Progenitor cell of endocrine pancreas (in vitro differentiated cells): ENCODE data around the gene MRPS7. TPM values are rescaled to one million over a fixed set of nuclear protein-coding genes. Genes with fewer than 3 reads are reported as not detected.

Experiments used
- DNase-seq: peaks from one replicate; pipeline ENCODE4 v3.0.0; 2021; ENCODE audit warnings: low spot score; ENCODE audit not compliant: unreplicated experiment
- H3K27ac Mint-ChIP-seq: 2 replicates; pipeline ENCODE4 v1.8.0; 2021; ENCODE audit warnings: mild to moderate bottlenecking, moderate library complexity, mixed read lengths
- H3K27me3 Mint-ChIP-seq: 2 replicates; pipeline ENCODE4 v1.8.0; 2021; ENCODE audit warnings: mixed read lengths
- H3K36me3 Mint-ChIP-seq: 2 replicates; pipeline ENCODE4 v1.8.0; 2022; ENCODE audit warnings: mixed read lengths; ENCODE audit not compliant: insufficient read depth
- H3K4me1 Mint-ChIP-seq: 2 replicates; pipeline ENCODE4 v1.8.0; 2021; ENCODE audit warnings: low read depth, mixed read lengths
- H3K4me3 Mint-ChIP-seq: 2 replicates; pipeline ENCODE4 v1.8.0; 2021; ENCODE audit warnings: low read depth, mild to moderate bottlenecking, moderate library complexity, mixed read lengths
- H3K9me3 Mint-ChIP-seq: 2 replicates; pipeline ENCODE4 v1.8.0; 2021; ENCODE audit warnings: low read depth, mixed read lengths
- total RNA-seq: library from RNA; stranded (reverse); gene quantifications from 2 replicates; pipeline ENCODE4 v1.2.1, GENCODE V29; 2021
- TF ChIP-seq, protein P1 (sequence below): fragments of 200-600 bp; sonication (generic); IDR thresholded peaks from one replicate; pipeline ENCODE4 v1.5.0; 2021; ENCODE audit warnings: antibody characterized with exemption, mild to moderate bottlenecking; ENCODE audit not compliant: unreplicated experiment

The MRPS7 gene
- total RNA-seq, 1 donor from 2014 or later = 59.2 TPM

DNA sequence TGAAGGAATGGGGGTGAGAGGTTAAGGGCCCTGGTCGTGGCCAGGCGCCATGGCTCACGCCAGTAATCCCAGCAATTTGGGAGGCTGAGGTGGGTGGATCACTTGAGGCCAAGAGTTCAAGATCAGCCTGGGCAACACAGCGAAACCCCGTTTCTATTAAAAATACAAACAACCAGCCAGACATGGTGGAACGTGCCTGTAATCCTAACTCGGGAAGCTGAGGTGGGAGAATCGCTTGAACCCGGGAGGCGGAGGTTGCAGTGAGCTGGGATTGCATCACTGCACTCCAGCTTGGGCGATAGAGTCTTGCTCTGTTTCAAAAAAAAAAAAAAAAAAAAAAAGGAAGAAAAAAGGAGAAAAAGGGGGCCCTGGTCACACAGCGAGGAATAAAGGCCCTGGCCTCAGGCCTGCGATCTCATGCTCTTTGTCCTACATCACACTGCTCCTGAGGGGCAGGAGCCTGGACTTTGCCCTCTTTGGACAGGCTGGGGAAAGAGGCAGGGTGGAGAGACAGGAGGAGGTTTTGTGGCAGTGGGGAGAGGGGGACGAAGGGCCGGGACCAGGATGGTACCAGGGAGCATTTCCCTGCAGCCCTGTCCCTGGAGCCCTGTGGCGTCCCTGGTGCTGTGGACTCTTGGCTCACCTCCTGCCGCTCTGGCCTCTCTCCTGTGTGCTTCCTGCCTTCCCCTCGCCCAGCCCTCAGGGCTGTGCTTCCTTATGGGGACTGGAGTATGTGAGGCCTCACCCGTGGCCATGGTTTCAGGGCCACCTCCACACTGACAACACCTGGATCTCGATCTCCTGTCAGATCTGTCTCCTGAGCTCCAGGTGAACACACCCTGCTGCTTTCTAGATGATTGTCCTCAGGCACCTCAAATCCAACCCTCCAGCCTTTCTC, 47.3 kb downstream of the MRPS7 start:
- Mint-ChIP-seq H3K36me3 (no peaks in the 10 kb centered on the region), H3K4me1 (peaks cover 25% of the 10 kb centered on the region), H3K27me3 (no peaks in the 10 kb centered on the region), H3K4me3 (peak overlapping the region; percentile 14), H3K27ac (peak overlapping the region; percentile 87), H3K9me3 (no peaks in the 10 kb centered on the region)
- TF ChIP-seq, protein P1, sequence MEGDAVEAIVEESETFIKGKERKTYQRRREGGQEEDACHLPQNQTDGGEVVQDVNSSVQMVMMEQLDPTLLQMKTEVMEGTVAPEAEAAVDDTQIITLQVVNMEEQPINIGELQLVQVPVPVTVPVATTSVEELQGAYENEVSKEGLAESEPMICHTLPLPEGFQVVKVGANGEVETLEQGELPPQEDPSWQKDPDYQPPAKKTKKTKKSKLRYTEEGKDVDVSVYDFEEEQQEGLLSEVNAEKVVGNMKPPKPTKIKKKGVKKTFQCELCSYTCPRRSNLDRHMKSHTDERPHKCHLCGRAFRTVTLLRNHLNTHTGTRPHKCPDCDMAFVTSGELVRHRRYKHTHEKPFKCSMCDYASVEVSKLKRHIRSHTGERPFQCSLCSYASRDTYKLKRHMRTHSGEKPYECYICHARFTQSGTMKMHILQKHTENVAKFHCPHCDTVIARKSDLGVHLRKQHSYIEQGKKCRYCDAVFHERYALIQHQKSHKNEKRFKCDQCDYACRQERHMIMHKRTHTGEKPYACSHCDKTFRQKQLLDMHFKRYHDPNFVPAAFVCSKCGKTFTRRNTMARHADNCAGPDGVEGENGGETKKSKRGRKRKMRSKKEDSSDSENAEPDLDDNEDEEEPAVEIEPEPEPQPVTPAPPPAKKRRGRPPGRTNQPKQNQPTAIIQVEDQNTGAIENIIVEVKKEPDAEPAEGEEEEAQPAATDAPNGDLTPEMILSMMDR = no peak
- DNase-seq = no peak

DNA sequence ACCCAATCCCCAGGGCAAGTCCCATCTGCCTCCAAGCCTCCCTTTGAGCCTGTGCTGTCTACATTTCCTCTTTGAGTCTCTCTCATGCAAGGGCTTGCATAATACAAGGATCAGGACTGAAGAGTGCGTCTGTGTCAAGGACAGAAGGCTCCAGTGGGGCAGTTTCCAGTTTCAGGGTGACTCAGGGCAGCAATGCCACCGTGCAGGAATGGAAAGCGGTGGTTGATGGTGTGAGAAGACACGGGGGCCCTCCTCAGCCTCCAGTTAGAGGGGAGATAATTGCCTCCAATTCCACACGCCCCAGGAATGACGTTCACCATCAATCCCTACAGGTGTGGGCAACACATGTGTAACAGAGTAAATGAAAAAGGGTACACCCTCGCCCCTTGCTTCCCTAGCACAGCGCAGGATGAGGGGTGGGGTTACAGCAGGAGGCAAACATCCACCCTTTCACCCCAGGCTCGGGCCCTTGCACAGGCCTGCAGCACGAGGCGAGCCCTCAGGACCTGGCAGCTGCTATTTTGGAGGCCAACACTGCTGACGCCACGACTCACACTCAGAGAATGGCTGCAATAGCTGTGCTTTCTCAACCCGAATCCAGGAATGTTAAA, 52.4 kb downstream of the MRPS7 start:
- H3K4me3 Mint-ChIP-seq = no peak overlapping the region
- DNase-seq = no peak
- H3K27ac Mint-ChIP-seq = peak overlapping the region; percentile 46
- TF ChIP-seq, protein P1 = no peak
- peaks cover 11% of the 10 kb centered on the region for H3K4me1 Mint-ChIP-seq
- no peaks in the 10 kb centered on the region for H3K9me3 Mint-ChIP-seq
- no peaks in the 10 kb centered on the region for H3K27me3 Mint-ChIP-seq
- no peaks in the 10 kb centered on the region for H3K36me3 Mint-ChIP-seq

DNA sequence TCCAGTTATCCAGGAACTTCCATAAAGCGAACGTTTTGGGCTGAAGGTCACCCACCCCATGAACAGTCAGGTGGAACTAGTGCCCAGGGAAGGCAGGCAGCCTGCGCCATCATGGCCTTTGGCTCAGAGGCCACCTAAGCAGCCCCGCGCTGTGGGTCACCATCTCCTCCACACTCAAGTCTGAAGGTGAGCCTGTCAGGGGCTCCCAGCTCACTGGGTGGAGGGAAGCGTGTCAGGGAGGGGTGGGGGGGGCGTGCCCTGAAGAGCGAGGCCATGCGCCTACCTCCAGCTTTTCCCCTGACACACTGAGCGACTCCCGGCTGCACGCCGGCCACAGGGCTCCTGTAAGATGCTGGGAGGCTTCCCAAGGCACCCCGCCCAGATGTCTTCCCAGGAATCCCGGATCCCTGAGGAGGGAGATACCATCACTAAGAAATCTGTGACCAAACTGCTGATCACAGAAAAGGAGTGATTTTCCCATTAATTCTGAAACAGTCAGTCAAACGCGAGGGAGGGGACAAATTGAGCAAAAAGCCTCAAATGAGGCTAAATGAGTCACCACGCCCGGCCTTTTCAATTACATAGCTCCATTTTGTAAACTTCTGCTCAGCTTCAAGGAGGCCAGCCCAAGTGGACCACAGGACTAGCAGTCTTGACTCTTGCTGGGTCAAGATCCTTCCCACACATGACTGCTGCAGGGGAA, 54.0 kb downstream of the MRPS7 start:
- Mint-ChIP-seq H3K4me1 (peaks cover 5% of the 10 kb centered on the region), H3K27me3 (no peaks in the 10 kb centered on the region), H3K36me3 (peaks cover 6% of the 10 kb centered on the region), H3K4me3 (no peak overlapping the region), H3K9me3 (no peaks in the 10 kb centered on the region), H3K27ac (peak overlapping the region; percentile 37)
- no peak for DNase-seq
- TF ChIP-seq, protein P1 = no peak

Other genes with a start within 250 kb of the MRPS7 start
- 26.5 and 26.8 TPM in 2 replicates for gene MRPL58, start 249.2 kb upstream of the MRPS7 start, total RNA-seq
- 160 and 163 TPM in 2 replicates for gene ATP5PD, start 214.9 kb upstream of the MRPS7 start, total RNA-seq
- 24.9 and 27.1 TPM in 2 replicates for gene KCTD2, start 214.7 kb upstream of the MRPS7 start, total RNA-seq
- 16.0 and 16.9 TPM in 2 replicates for gene SLC16A5, start 173.9 kb upstream of the MRPS7 start, total RNA-seq
- 16.7 and 16.9 TPM in 2 replicates for gene ARMC7, start 151.9 kb upstream of the MRPS7 start, total RNA-seq
- 53.3 and 58.8 TPM in 2 replicates for gene NT5C, start 130.1 kb upstream of the MRPS7 start, total RNA-seq
- gene JPT1, start 107.4 kb upstream of the MRPS7 start, total RNA-seq = 202 TPM in 2 replicates
- gene SUMO2, start 78.9 kb upstream of the MRPS7 start, total RNA-seq = 616 and 633 TPM in 2 replicates
- 83.8 and 86.9 TPM in 2 replicates for gene NUP85, start 56.2 kb upstream of the MRPS7 start, total RNA-seq
- gene GGA3, start 273 bp upstream of the MRPS7 start, total RNA-seq = 66.8 and 68.1 TPM in 2 replicates
- gene MIF4GD, start 9.4 kb downstream of the MRPS7 start, total RNA-seq = 14.8 and 16.3 TPM in 2 replicates
- 14.1 and 18.4 TPM in 2 replicates for gene SLC25A19, start 27.6 kb downstream of the MRPS7 start, total RNA-seq
- 84.8 and 87.5 TPM in 2 replicates for gene GRB2, start 143.8 kb downstream of the MRPS7 start, total RNA-seq
- gene TMEM94, start 194.8 kb downstream of the MRPS7 start, total RNA-seq = 168 and 197 TPM in 2 replicates